GM19324 (cell line): ENCODE measurements around the gene PGF.

Experiments
- ATAC-seq: cut with Tn5 transposase; IDR thresholded peaks from one replicate; pipeline ENCODE4 v1.9.1; 2021; ENCODE audit warnings: mild to moderate bottlenecking, moderate library complexity; ENCODE audit not compliant: unreplicated experiment, low FRiP score

PGF gene

DNA sequence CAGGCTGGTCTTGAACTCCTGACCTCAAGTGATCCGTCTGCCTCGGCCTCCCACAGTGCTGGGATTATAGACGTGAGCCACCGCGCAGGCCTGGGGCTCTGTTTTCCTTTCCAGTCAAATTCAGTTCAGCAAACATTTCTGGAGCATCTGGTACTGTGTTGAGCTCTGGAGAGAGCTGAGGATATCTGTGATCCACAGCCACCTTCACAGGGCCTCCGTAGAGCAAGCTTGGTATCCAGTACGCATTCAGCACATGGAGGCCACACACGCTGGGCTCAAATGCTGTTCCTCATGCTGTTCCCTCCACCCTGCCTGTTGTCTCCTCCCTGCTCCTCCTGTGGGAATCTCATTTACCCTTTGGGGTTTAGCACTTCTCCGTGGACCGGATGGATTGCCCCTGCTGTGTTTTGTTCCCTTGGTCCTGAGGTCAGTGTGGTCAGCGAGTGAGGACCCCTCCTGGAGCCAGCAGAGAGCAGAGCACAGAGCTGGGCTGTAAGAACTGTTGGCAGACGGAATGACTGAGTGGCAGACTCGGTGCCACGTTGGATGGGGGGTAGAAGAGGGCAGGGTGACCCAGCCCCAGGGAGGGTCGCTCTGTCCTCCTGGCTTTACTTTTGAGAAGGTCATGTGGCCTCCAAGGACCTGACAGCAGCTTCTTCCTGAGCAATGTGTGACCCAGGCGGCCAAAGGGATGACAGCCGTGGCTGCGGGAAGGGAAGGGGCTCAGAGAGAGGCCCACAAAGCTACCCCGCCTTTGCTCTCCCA is 33.2 kb downstream of the PGF start:
- ATAC-seq: no peak

DNA sequence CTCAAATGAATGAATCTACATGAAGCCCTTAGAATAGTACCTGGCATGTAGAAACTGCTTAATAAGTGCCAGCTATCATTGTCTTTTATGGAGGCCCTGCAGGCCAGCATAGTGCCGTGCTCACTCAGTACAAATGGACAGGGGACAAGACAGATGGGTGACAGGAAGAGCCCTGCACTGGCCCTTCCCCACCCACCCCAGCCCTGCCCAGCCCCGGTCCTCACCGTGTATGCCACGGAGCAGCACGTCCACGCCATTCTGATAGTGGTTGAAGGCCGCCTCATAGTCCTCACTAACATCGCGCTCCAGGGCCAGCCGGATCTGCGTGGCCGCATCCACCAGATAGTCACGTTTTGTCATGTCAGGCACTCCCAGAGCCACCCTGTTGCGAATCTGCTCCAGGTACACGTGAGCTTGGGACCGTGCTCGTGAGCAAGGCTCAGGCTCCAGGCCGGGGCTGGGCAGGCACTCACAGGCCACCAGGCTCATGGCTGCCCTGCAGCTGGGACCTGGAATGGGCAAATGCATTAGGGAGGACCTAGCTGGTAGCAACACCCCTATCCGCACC is 34.3 kb downstream of the PGF start:
- no peak for ATAC-seq

DNA sequence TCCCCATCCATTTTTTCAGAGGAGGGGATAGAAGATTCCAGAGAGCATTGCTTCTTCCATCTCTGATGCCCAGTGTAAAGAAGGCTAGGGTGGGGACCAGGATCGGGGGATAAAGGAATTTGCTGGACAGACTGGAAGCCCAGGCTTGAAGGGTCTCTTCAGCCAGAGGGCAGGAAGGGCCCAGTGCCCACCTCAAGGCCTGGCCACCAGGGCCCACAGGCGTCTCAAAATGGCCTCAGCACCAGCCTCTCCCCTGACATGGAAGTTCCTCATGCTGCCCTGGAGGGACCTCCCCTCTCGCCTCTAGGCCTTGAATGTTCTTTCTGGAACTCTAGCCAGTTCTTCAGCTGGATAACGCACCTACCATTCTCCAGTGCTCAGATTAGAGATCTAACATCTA is 35.1 kb downstream of the PGF start:
- ATAC-seq: no peak

DNA sequence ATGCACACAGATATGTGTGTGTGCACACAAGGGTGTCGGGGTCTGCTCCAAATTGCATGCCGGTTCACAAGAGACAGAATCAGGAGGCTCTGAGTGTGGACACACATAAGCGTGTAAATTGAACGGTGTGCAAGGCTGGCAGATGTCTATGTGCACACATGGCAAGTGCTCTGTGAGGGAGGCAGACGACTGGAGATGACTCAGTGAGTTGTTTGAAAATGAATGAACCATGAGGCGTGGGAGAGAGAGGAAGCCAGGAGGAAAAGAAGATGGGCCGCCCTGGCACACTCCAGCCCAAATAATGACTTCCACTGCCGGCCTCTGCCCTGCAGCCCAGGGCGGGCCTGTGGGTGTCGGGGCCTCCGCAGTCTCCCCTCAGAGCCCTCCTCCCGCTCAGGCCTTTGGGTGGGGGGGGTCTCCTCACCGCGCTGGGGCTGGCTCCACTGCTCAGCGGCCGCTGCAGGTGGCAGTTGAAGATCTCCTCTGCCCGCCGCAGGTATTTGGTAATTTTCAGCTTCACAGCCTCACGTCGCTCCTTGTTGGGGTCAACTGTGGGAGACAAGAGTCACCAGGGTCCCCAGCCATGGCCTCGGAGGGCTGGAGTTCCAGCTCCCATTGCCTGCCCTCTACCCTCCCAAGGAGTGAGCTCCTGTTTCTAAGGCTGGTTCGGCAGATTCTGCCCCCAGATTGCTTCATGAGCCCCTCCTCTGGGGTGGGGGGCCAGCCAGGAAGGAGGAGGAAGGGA is 35.8 kb downstream of the PGF start:
- ATAC-seq: no peak

DNA sequence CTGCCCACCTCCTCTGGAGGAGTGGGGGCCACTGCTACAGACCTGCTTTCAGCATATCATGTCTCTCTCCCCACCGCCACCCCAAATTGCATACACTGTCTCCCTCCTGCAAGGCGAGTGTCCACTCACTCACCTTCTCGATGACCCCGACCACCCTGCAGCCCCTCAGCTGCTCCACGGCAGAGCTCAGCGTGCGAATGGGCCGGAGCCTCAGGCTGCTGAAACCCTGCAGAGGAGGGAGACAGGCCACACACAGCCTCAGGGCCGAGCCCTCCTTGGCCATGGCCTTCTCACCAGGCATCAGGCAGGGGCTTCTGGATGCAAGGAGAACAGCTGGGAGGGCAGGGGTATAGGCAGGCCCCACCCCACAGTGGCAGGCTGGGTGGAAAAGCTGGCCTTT is 37.0 kb downstream of the PGF start:
- no peak for ATAC-seq

DNA sequence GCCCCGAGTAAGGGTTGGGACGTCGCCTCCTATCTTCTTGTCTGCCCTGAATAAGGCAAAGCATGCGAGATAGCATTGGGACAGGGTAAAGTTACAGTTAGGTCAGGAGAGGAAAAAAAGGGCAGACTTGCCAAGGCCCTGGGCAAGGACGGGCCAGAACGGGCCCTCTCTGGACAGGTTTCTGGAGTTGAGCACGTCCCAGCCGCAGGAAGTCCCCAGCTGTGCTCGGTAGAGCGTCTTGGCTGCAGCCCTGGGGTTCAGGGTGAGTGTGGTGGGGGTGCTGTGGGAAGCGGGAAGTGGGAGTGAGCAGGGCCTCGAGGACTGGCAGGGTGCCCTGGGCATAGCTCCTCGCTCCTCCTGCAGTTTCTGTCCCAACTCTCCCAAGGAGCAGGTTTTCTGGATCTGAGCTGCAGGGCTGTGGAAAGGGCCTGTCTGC is 37.7 kb downstream of the PGF start:
- ATAC-seq: no peak

DNA sequence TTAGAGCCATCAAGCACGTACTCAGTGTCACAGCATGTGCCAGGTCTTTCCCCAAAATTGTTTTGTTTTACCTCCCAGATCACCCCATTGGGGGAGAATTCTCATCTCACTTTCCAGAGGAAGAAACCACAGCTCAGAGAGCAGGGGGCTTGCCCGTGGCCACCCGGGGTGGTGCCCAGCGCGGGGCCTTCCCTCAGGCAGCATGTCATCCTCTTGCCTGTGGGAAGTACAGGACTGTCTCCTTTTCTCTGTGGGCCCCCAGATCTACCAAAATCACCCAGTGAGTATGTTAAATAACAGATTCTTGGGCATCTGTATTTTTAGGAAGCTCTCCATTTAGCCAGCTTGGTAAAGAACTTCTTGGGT is 38.2 kb downstream of the PGF start:
- ATAC-seq: no peak

DNA sequence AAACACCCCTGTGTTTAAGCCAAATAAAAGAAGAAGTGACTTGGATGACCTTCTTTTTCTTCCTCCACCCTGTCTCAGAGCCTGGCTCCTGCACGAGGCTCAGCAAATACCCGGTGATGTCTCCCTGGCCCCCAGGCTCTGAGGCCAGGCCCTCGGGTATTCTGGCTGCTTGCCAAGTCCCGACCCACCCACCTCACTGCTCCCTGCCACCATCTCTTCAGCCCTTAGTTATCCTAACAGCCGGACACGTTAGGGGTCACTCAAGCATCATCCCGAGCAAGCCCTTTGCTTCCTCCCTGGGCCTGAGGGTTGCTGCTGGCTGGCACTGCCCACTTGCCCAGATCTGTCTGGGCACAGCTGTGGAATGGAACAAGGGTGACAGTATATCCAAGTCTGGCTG is 39.6 kb downstream of the PGF start:
- no peak for ATAC-seq

DNA sequence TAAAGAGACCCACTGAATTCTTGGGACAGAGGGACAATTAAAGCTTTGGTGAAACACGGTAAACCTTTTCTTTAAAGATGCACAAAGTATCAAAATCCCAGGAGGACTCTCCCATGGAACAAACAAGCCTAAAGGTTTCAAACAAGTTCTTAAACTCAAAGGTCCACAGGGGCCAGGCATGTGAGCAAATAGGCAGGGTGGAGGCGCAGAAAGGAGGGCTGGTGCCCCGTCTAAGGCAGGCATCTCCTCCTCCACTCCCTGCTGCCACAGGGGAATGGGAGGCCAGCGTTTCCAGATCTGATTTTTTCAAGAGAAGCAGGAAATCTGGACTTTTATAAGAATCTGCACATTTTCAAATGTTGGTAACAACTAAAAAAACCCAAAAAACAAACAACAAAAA is 40.0 kb downstream of the PGF start:
- no peak for ATAC-seq

DNA sequence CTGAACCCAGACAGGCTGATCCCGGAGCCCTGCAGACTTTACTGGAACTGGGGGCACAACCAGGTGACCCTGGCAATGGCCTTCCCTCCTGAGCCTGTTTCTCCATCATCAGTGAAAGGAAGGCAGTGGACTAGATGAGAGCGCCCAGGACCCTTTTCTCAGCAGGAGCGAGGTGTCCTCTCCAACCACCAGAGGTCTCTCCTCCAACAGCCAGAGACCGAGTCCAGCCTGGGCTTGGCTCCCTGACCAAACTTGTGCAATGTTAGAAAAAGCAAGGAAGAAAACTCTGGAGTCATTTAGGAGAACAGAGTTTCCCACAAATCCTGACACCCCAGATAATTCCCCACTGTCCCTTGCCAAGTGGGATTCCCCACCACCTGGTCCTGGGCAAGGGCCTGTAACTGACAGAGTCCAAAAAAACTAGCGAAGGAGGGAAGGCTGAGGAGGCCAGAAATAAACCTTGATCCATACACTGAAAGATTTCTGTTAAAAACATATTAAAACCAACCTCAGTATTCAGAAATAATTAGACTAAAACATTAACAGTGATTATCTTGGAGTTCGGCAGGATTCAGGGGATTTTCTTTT is 41.3 kb downstream of the PGF start:
- no peak for ATAC-seq

DNA sequence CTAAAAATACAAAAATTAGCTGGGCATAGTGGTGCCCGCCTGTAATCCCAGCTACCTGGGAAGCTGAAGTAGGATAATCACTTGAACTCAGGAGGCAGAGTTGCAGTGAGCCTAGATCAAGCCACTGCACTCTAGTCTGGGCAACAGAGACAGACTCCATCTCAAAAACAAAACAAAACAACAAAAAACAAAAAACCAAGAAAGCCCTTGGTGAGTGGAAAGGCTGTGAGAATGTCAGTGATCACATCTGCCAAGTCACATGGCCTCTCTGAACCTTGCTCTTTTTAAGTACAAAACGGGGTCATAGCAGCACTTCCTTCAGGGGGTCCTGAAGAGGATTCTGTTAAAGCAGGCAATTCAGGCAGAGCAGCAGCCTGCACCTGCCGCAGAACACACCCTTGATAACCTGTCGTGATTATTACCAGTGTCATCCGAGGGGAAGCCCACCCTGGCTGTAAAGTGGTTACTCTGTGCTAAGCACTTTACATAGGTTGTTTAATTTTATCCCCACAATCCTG is 41.9 kb downstream of the PGF start:
- ATAC-seq: no peak

DNA sequence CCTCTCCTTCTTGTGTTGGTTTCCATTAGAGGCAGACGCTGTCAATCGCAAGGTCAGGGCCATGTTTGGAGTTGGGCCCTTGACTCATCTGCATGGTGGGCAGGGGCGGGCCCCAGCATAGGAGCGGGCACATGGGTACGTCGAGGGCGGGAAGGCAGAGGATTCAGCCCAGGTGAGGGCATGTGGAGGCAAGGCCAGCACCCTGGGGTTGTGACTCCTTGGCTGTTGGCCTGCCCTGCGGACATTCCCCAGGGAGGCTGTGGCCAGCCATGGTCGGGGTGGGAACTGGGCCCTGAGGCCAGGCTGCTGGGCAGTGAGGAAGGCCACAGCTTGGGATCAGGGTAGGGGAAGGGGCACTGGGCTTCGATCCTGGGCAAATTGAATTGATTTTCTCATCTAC is 42.6 kb downstream of the PGF start:
- no peak for ATAC-seq

DNA sequence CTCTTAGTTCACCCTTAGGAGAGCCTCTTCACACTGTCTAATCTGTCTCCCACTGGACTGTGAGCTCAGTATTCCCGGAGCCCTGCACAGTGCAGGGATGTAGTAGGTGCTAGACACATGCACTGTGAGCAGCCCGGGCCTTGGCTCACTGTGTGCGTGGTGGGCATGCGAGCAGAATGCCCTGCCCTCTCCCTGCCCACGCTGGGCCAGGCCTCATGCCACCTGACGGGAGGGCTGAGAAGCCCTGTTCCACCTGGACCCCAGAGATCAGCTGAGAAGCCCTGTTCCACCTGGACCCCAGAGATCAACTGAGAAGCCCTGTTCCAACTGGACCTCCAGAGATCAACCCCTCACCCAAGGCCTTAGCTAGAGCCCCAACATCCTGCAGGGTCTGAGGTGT is 43.3 kb downstream of the PGF start:
- ATAC-seq: no peak

DNA sequence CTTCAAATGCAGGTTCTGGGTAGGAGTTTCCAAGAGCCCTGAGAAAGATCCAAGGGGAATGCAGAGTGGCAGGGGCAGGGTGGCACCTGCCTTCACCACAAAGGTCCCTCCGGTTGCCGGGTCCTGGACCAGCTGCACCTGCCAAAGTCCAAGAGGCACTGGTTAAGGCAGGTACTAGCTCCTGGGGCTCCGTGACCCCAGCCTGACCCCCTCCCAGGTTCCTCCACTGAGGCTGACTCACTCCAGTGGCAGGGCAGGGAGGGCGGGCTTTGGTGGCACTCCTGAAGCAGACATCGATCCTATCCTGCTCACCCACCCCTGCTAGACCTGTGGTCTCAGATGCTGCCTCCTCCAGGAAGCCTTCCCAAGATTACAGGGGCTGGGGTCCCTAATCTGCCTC is 43.7 kb downstream of the PGF start:
- no peak for ATAC-seq

DNA sequence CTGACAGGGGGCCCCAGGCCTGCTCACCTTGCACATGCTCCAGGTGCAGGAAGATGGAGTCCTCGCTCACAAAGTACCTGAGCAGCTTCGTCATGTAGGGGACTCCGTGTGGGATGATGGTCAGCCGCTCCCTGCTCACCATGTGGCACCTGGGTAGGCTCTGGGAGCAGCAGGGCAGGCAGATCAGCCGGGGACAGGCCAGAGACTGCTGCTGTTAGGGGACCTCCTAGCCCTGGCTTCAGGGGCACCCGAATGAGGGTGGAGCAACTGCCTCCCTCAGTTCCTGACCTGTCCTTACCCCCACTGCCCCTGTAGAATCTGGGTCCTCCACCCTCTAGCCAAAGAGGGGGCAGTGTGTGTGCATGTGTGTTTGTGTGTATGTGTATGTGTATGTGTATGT is 44.2 kb downstream of the PGF start:
- ATAC-seq: no peak

DNA sequence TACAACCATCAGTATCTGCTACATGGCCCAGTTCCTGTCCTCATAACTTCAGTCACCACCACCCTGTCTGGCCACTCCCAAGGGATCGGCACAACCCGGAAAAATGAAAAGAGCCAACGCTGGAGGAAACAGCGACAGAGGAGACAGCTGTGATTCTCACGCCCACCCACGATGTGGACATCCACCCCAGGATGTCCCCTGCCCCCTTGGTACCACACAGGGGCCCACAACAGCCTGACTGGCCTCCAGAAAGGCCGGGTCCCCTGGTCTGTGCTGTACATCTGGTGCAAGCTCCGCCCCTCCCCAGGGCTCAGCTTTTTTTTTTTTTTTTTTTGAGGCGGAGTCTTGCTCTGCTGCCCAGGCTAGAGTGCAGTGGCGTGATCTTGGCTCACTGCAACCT is 44.8 kb downstream of the PGF start:
- no peak for ATAC-seq

DNA sequence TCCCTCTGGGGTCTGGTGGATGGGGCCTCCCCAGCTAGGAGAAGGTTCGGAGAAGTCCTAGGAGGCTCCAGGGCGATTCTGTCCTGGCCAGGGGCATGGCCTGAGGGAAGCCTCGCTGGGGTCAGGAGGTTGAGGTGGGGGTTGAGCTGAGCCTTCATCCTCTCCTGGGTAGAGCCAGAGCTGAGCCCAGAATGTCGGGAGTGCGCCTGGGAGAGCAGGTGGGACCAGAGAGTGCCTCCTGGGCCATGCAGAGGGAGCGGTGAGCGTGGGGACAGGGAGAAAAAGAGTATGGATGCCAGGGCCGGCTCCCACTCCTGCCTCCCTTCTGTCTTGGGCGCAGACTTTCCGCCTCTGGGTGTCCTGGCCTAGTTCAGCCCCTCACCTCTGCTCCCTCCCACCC is 45.5 kb downstream of the PGF start:
- no peak for ATAC-seq

DNA sequence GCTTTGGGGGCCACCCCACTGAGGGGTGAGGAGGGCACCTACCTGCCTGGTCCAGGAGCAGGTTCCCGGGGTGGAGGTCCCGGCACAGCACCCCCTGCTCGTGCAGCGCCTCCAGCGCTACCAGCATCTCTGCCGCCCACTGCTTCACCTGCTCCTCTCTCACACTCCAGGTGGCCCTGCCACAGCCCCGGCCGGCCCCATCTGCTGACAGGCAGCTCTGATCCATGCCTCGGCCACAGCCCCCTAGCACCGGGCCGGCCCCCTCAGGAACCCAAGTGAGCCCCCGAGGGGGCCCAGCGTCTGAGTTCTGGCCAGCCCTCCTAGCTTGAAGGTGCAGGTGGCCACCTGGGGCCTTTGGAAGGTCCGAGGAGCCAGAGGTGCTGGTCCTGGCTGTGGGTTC is 45.9 kb downstream of the PGF start:
- ATAC-seq: no peak

DNA sequence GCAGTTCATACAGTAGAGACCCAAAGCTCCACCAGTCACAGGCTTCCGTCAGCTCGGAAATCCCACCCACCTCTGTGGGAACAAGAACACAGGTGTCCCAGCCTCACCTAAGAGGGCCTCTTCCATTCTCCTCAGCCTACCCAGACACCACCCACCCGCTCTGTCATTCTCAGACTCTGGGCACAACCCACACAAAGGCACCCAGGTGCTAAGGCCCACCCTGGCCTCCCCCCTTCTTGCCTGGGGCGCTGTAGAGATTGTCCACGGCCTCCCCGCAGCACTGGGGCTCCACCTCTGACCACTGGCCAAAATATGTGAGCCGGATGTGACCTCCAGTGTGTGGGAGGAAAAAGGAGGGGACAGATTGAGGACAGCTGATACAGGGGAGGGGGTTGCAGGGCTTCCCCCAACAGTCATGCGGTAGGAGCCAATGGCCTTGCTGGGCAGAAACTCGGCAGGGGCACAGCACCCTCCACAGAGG is 46.5 kb downstream of the PGF start:
- no peak for ATAC-seq

DNA sequence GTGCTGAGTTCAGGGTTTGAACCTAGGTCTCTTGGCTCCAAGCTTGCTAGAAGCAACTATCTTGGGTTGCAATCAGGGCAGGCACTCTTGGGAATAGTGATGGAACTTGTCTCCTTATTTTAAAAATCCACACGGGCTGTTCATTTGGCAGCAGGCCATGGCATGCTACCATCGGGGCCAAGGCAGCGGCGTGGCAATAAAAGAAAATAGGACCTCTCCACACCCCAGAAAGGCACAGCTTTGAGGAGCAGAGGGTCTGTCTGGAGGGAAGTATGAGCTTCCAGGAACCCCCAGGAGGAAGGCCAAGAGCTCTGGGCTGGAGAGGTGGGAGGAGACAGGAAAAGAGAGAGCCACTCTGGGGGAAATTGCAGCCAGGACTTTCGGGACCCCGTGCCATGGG is 47.7 kb downstream of the PGF start:
- no peak for ATAC-seq

DNA sequence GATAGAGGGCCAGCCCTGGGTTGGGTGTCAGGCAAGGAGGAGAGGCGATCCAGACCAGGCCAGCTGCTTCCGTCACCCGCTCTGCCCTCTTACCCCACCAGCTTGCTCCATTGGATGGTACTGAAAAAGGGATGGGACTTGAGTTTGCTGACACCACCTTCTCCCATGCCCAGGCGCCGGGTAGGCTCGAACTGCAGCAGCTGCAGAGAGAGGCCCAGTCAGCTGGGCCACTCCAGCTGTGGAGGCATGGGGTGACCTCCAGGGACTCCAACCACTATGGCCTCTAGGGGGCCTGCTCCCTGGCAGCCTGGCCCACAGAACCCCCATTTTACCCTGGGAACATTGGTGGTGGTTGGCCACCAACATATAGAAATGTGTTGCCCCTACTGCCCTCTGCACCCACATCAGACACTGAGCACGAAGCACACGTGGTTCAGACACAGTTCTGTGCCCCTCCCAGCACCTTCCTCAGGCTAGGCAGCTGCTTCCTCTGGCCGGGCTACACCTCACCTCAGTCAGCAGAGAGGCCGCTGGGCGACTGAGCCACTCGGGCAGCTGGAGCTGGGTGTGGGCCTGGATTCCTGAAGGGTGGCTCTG is 48.4 kb downstream of the PGF start:
- no peak for ATAC-seq
